GM12878 (cell line): Measurements from ENCODE around the gene ADSS2. TPM values are rescaled to one million over a fixed set of nuclear protein-coding genes. Genes with fewer than 3 reads are reported as not detected.

Experiments
- ATAC-seq: fragments of 200-7000 bp; cut with Tn5 transposase; 3 replicates; pipeline ENCODE4 v1.9.1; 2020; ENCODE audit warnings: mild to moderate bottlenecking, moderate library complexity
- BruUV-seq: library from RNA; stranded (reverse); fragments of 400-500 nt; replicated peaks from 2 replicates; lab custom pipeline; 2021; lab: Mats Ljungman, UMichigan
- CTCF ChIA-PET: fragments of 300-600 bp; sonication (Branson Sonifier 250); formaldehyde crosslinking; extraction: SDS; loops from one replicate; lab custom pipeline; 2021; ENCODE audit warnings: inconsistent platforms; lab: Yijun Ruan, JAX
- POLR2A ChIA-PET: fragments of 350-600 bp; formaldehyde crosslinking; extraction: SDS; loops from one replicate; lab custom pipeline; 2021; ENCODE audit warnings: inconsistent platforms; lab: Charles Lee
- RAD21 ChIA-PET: fragments of 300-600 bp; sonication (Branson Sonifier 250); formaldehyde crosslinking; loops from one replicate; lab custom pipeline; 2023; ENCODE audit warnings: antibody characterized with exemption; ENCODE audit not compliant: unreplicated experiment; lab: Charles Lee
- SMC1A ChIA-PET: fragments of 300-600 bp; sonication (Branson Sonifier 250); formaldehyde crosslinking; loops from one replicate; lab custom pipeline; 2023; ENCODE audit not compliant: unreplicated experiment, uncharacterized antibody; lab: Charles Lee
- DNase-seq: peaks from one replicate; pipeline ENCODE4 v3.0.0-alpha.2; 2011; ENCODE audit warnings: low read depth, low spot score
- FAIRE-seq: peaks from 3 replicates; lab custom pipeline; 2011; peaks lifted over from hg19 to GRCh38; lab: Jason Lieb, UNC
- H2AFZ ChIP-seq: 2 replicates; pipeline ENCODE4 v1.6.0; 2011; ENCODE audit warnings: low read depth, low read length, control low read depth; ENCODE audit not compliant: control insufficient read depth
- H3K27ac ChIP-seq: 2 replicates; pipeline ENCODE4 v1.5.1; 2011; ENCODE audit warnings: control low read depth; ENCODE audit not compliant: control insufficient read depth, insufficient read depth
- H3K27me3 ChIP-seq, 2 experiments: replicated peaks in 1 of 2; 2 replicates each; pipeline versions ENCODE4 v1.6.0 to v1.6.1; 2011; ENCODE audit warnings: low read length in 1 of 2; ENCODE audit not compliant: control insufficient read depth in 2 of 2, insufficient read depth in 2 of 2
- H3K36me3 ChIP-seq, 2 experiments: 2 replicates each; pipeline ENCODE4 v1.5.1; 2011; ENCODE audit warnings: low read length in 1 of 2; ENCODE audit not compliant: control insufficient read depth in 2 of 2, insufficient read depth in 2 of 2
- H3K4me1 ChIP-seq: 2 replicates; pipeline ENCODE4 v1.6.1; 2011; ENCODE audit warnings: mild to moderate bottlenecking, low read length, moderate library complexity, mixed read lengths; ENCODE audit not compliant: control insufficient read depth, insufficient read depth
- H3K4me2 ChIP-seq: 2 replicates; pipeline ENCODE4 v1.6.0; 2011; ENCODE audit warnings: control low read depth; ENCODE audit not compliant: control insufficient read depth, insufficient read depth
- H3K4me3 ChIP-seq: fragments of 200-600 bp; sonication (generic); 2 replicates; pipeline ENCODE4 v1.5.1; 2016
- H3K79me2 ChIP-seq: 2 replicates; pipeline ENCODE4 v1.6.0; 2011; ENCODE audit warnings: low read length; ENCODE audit not compliant: control insufficient read depth, insufficient read depth
- H3K9ac ChIP-seq: 2 replicates; pipeline ENCODE4 v1.8.0; 2011; ENCODE audit warnings: low read length, control low read depth, mixed read lengths; ENCODE audit not compliant: control insufficient read depth, insufficient read depth
- H3K9me3 ChIP-seq: replicated peaks from 3 replicates; pipeline ENCODE4 v1.5.1; 2011; ENCODE audit warnings: mild to moderate bottlenecking, low read length; ENCODE audit not compliant: control insufficient read depth, insufficient read depth
- H4K20me1 ChIP-seq: 2 replicates; pipeline ENCODE4 v1.6.0; 2011; ENCODE audit not compliant: control insufficient read depth, insufficient read depth
- BCL11A ChIP-seq: IDR thresholded peaks from 2 replicates; pipeline ENCODE4 v1.6.1; 2011; ENCODE audit warnings: low read depth, low read length
- EGR1 ChIP-seq, 2 experiments: IDR thresholded peaks; 1 replicate in 1 of 2; 2 replicates in 1 of 2; pipeline ENCODE4 v1.6.1; 2011 to 2012; ENCODE audit warnings: low read depth in 2 of 2, low read length in 2 of 2, borderline replicate concordance in 1 of 2, mild to moderate bottlenecking in 1 of 2, moderate library complexity in 1 of 2
- ELK1 ChIP-seq: IDR thresholded peaks from 2 replicates; pipeline ENCODE4 v1.6.1; 2012; ENCODE audit warnings: low read depth, low read length, improper control_type of control experiment
- FOS ChIP-seq: IDR thresholded peaks from 3 replicates; pipeline ENCODE4 v1.6.1; 2011; ENCODE audit warnings: borderline replicate concordance; ENCODE audit not compliant: insufficient read length; ENCODE audit errors: extremely low read depth
- LARP7 ChIP-seq: fragments of 450-650 bp; IDR thresholded peaks from 2 replicates; pipeline ENCODE4 v1.6.1; 2017; ENCODE audit warnings: mild to moderate bottlenecking
- MAX ChIP-seq: IDR thresholded peaks from 2 replicates; pipeline ENCODE4 v1.6.1; 2012; ENCODE audit warnings: low read depth, low read length, improper control_type of control experiment
- PAX5 ChIP-seq: IDR thresholded peaks from 2 replicates; pipeline ENCODE4 v1.6.1; 2011; ENCODE audit warnings: low read depth, low read length, borderline replicate concordance
- RAD51 ChIP-seq: fragments of 450-650 bp; IDR thresholded peaks from 2 replicates; pipeline ENCODE4 v1.6.1; 2016; ENCODE audit warnings: moderate library complexity, mild to moderate bottlenecking, inconsistent platforms
- RUNX3 ChIP-seq: IDR thresholded peaks from 2 replicates; pipeline ENCODE4 v1.6.1; 2012; ENCODE audit warnings: low read length, inconsistent platforms
- TARDBP ChIP-seq: IDR thresholded peaks from 2 replicates; pipeline ENCODE4 v1.6.1; 2016; ENCODE audit warnings: borderline replicate concordance
- TCF7 ChIP-seq: IDR thresholded peaks from 2 replicates; pipeline ENCODE4 v1.6.1; 2014; ENCODE audit warnings: antibody characterized with exemption, borderline replicate concordance
- WRNIP1 ChIP-seq: IDR thresholded peaks from 2 replicates; pipeline ENCODE4 v1.6.1; 2011; ENCODE audit warnings: low read depth, low read length, improper control_type of control experiment, borderline replicate concordance
- ZBED1 ChIP-seq: IDR thresholded peaks from 2 replicates; pipeline ENCODE4 v1.6.1; 2016; ENCODE audit warnings: borderline replicate concordance
- WGBS: methylation state at CpG from one replicate; pipeline ENCODE4 v1.1.6; 2016; ENCODE audit warnings: low lambda C conversion rate; ENCODE audit not compliant: insufficient replicate concordance, insufficient coverage; ENCODE audit errors: missing lambda C conversion rate; 5-methylcytosine and 5-hydroxymethylcytosine counted together
- in situ Hi-C: fragments of 300-500 bp; cut with MboI; formaldehyde crosslinking; loops from 9 replicates; pipeline ENCODE4 v1.14.3; 2018; ENCODE audit warnings: mixed read lengths
- intact Hi-C: fragments of 100-400 bp; cut with micrococcal nuclease; formaldehyde crosslinking; loops from one replicate; pipeline ENCODE4 v1.14.2; 2022; ENCODE audit not compliant: unreplicated experiment
- polyA plus RNA-seq, 11 experiments: library from polyadenylated mRNA; depleted of rRNA in 4 of 11; unstranded in 6 of 11; stranded (reverse) in 5 of 11; fragments of >200 nt; fragmentation: Nextera tagmentation in 4 of 11; fragmentation: Illumina TruSeq in 1 of 11; extraction: Ambion mirVana in 4 of 11; extraction: Trizol in 1 of 11; gene quantifications; 1 replicate in 1 of 11; 2 replicates in 10 of 11; pipeline versions ENCODE4 v1.2.1 to v1.2.3, GENCODE V29; 2011 to 2016; ENCODE audit warnings: inconsistent platforms in 2 of 11, missing spikeins in 2 of 11, low read depth in 1 of 11
- total RNA-seq, 4 experiments: library from RNA; depleted of rRNA in 3 of 4; stranded (reverse); fragments of >200 nt in 3 of 4; fragmentation: Illumina TruSeq in 1 of 4; extraction: Trizol in 1 of 4; gene quantifications; 2 replicates each; pipeline versions ENCODE4 v1.2.1 to v1.2.3, GENCODE V29; 2013 to 2021
- TF ChIP-seq, protein P1 (sequence below): fragments of 450-650 bp; IDR thresholded peaks from 2 replicates; pipeline ENCODE4 v1.6.1; 2017; ENCODE audit warnings: low read depth, mild to moderate bottlenecking, moderate library complexity
- TF ChIP-seq, protein P2 (sequence below): fragments of 450-650 bp; formaldehyde crosslinking; IDR thresholded peaks from 2 replicates; pipeline ENCODE4 v1.5.0; 2022; ENCODE audit warnings: mild to moderate bottlenecking, missing genetic modification characterization

Gene ADSS2
- total and polyA plus RNA-seq, 10 of the 15 experiments (the other 5 are each of a cell fraction or from before 2014, with no cell fraction given): 8.1 to 49.3 (median 40.6) TPM

- in situ Hi-C loops (loop anchor here (5.0 to 10.0 kb wide), 2 partner anchors 198 to 520 kb away; partner anchors contain the start of gene DESI2), intact Hi-C loops (loop anchor here (5.0 to 10.0 kb wide), 5 partner anchors 157 to 1197 kb away; partner anchors contain the start of genes CEP170, COX20 and SDCCAG8)
- Histone ChIP-seq H3K9ac (no peak overlapping the region), H3K27ac (no peak overlapping the region), H3K36me3 (no peaks in the 10 kb centered on the region), H3K4me1 (peaks cover 4% of the 10 kb centered on the region; the same call in 1 of the 2 replicates), H3K27me3 (no peaks in the 10 kb centered on the region), H2AFZ (no peak overlapping the region), H4K20me1 (no peaks in the 10 kb centered on the region), H3K4me2 (no peak overlapping the region), H3K79me2 (peaks cover 22% of the 10 kb centered on the region), H3K9me3 (no peaks in the 10 kb centered on the region; the same call in 2 of the 3 replicates), H3K4me3 (no peak overlapping the region)
- POLR2A ChIA-PET: no interaction called here
- RAD21 ChIA-PET: interaction anchor here (0.8 kb wide), 1 partner anchor 130 kb away, joined by 3 read pairs; no protein-coding TSS in a partner anchor
- FAIRE-seq (no peak), DNase-seq (no peak), ATAC-seq (no peak)
- SMC1A ChIA-PET: interaction anchor here (1.0 kb wide), 1 partner anchor 129 kb away, joined by 5 read pairs; no protein-coding TSS in a partner anchor
- no TSS peak for BruUV-seq
- 86% methylated on average over 6 of the region's 6 CpGs for WGBS
- CTCF ChIA-PET: no interaction called here
- TF ChIP-seq ELK1 (no peak), RUNX3 (no peak), TCF7 (no peak), TARDBP (no peak), BCL11A (no peak), FOS (no peak), ZBED1 (no peak), EGR1 (IDR thresholded peaks at IDR 0.05; ENCODE audit: borderline replicate concordance in 1 of 2, low read depth in 2 of 2, low read length in 2 of 2) (no peak), MAX (no peak), LARP7 (no peak), RAD51 (no peak), PAX5 (no peak), WRNIP1 (no peak)
- TF ChIP-seq, protein P1, sequence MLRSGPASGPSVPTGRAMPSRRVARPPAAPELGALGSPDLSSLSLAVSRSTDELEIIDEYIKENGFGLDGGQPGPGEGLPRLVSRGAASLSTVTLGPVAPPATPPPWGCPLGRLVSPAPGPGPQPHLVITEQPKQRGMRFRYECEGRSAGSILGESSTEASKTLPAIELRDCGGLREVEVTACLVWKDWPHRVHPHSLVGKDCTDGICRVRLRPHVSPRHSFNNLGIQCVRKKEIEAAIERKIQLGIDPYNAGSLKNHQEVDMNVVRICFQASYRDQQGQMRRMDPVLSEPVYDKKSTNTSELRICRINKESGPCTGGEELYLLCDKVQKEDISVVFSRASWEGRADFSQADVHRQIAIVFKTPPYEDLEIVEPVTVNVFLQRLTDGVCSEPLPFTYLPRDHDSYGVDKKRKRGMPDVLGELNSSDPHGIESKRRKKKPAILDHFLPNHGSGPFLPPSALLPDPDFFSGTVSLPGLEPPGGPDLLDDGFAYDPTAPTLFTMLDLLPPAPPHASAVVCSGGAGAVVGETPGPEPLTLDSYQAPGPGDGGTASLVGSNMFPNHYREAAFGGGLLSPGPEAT: no peak
- TF ChIP-seq, protein P2, sequence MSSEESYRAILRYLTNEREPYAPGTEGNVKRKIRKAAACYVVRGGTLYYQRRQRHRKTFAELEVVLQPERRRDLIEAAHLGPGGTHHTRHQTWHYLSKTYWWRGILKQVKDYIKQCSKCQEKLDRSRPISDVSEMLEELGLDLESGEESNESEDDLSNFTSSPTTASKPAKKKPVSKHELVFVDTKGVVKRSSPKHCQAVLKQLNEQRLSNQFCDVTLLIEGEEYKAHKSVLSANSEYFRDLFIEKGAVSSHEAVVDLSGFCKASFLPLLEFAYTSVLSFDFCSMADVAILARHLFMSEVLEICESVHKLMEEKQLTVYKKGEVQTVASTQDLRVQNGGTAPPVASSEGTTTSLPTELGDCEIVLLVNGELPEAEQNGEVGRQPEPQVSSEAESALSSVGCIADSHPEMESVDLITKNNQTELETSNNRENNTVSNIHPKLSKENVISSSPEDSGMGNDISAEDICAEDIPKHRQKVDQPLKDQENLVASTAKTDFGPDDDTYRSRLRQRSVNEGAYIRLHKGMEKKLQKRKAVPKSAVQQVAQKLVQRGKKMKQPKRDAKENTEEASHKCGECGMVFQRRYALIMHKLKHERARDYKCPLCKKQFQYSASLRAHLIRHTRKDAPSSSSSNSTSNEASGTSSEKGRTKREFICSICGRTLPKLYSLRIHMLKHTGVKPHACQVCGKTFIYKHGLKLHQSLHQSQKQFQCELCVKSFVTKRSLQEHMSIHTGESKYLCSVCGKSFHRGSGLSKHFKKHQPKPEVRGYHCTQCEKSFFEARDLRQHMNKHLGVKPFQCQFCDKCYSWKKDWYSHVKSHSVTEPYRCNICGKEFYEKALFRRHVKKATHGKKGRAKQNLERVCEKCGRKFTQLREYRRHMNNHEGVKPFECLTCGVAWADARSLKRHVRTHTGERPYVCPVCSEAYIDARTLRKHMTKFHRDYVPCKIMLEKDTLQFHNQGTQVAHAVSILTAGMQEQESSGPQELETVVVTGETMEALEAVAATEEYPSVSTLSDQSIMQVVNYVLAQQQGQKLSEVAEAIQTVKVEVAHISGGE (CRISPR knock-in tag): no peak
Observed at GRCh38 chr1:244454412-244454811, 2.7 kb upstream of the ADSS2 start.
